Liver (tissue), 9 donors: Measurements from ENCODE around the gene EFCAB14. TPM values are rescaled to one million over a fixed set of nuclear protein-coding genes. Genes with fewer than 3 reads are reported as not detected.

ENCODE experiments used
- DNase-seq: peaks from one replicate; pipeline ENCODE4 v3.0.0-alpha.2; 2017; ENCODE audit warnings: low spot score
- H3K27ac ChIP-seq, 2 donors: one replicate each; pipeline ENCODE4 v1.7.0; 2013; ENCODE audit warnings: inconsistent platforms in 2 of 2, low read length in 2 of 2, control low read depth in 1 of 2, low read depth in 1 of 2, mild to moderate bottlenecking in 1 of 2
- H3K27me3 ChIP-seq, 4 donors: one replicate each; pipeline versions ENCODE4 v1.6.1 to v1.7.0; 2013; ENCODE audit warnings: low read length in 3 of 4, inconsistent platforms in 1 of 4, mild to moderate bottlenecking in 1 of 4, moderate library complexity in 1 of 4; ENCODE audit not compliant: control insufficient read depth in 4 of 4, insufficient read depth in 4 of 4
- H3K36me3 ChIP-seq, 4 donors: one replicate each; pipeline versions ENCODE4 v1.6.1 to v1.7.0; 2013; ENCODE audit warnings: low read length in 3 of 4, mild to moderate bottlenecking in 3 of 4, low read depth in 1 of 4, moderate library complexity in 1 of 4; ENCODE audit not compliant: control insufficient read depth in 4 of 4, insufficient read depth in 3 of 4
- H3K4me1 ChIP-seq, 4 donors: one replicate each; pipeline versions ENCODE4 v1.6.1 to v1.7.0; 2013; ENCODE audit warnings: low read length in 3 of 4, mild to moderate bottlenecking in 3 of 4, moderate library complexity in 1 of 4; ENCODE audit not compliant: control insufficient read depth in 4 of 4, insufficient read depth in 4 of 4
- H3K4me3 ChIP-seq, 3 donors: one replicate each; pipeline versions ENCODE4 v1.6.1 to v1.7.0; 2013; ENCODE audit warnings: low read length in 3 of 3, control low read depth in 1 of 3, low read depth in 1 of 3, mild to moderate bottlenecking in 1 of 3
- H3K9ac ChIP-seq, 2 donors: one replicate each; pipeline ENCODE4 v1.7.0; 2013; ENCODE audit warnings: low read length in 2 of 2, mild to moderate bottlenecking in 2 of 2, moderate library complexity in 2 of 2, control low read depth in 1 of 2, low read depth in 1 of 2
- H3K9me3 ChIP-seq, 4 donors: one replicate each; pipeline versions ENCODE4 v1.6.1 to v1.7.0; 2013; ENCODE audit warnings: low read length in 3 of 4; ENCODE audit not compliant: control insufficient read depth in 4 of 4
- ATF3 ChIP-seq: IDR thresholded peaks from 2 replicates; pipeline ENCODE4 v1.6.1; 2016; ENCODE audit warnings: antibody characterized with exemption
- EGR1 ChIP-seq, 2 donors: IDR thresholded peaks; 2 replicates each; pipeline ENCODE4 v1.6.1; 2016 to 2018; ENCODE audit warnings: antibody characterized with exemption in 2 of 2, low read depth in 2 of 2
- FOXA1 ChIP-seq: IDR thresholded peaks from 2 replicates; pipeline ENCODE4 v1.6.1; 2016; ENCODE audit warnings: antibody characterized with exemption
- FOXA2 ChIP-seq: IDR thresholded peaks from 2 replicates; pipeline ENCODE4 v1.6.1; 2016; ENCODE audit warnings: antibody characterized with exemption
- GABPA ChIP-seq, 2 donors: IDR thresholded peaks in 1 of 2; conservative IDR thresholded peaks in 1 of 2; 2 replicates each; pipeline ENCODE4 v1.6.1; 2016; ENCODE audit warnings: antibody characterized with exemption in 2 of 2, mild to moderate bottlenecking in 1 of 2, moderate library complexity in 1 of 2
- HNF4A ChIP-seq, 2 donors: conservative IDR thresholded peaks; 2 replicates each; pipeline ENCODE4 v1.6.1; 2016; ENCODE audit warnings: antibody characterized with exemption in 2 of 2, mild to moderate bottlenecking in 2 of 2
- HNF4G ChIP-seq: IDR thresholded peaks from 2 replicates; pipeline ENCODE4 v1.6.1; 2016; ENCODE audit warnings: antibody characterized with exemption
- JUND ChIP-seq, 2 donors: IDR thresholded peaks; 2 replicates each; pipeline ENCODE4 v1.6.1; 2016; ENCODE audit warnings: antibody characterized with exemption in 2 of 2
- MAX ChIP-seq: IDR thresholded peaks from 2 replicates; pipeline ENCODE4 v1.6.1; 2016; ENCODE audit warnings: antibody characterized with exemption
- NR2F2 ChIP-seq: IDR thresholded peaks from 2 replicates; pipeline ENCODE4 v1.6.1; 2016; ENCODE audit warnings: antibody characterized with exemption
- RAD21 ChIP-seq, 2 donors: IDR thresholded peaks; 2 replicates each; pipeline ENCODE4 v1.6.1; 2016; ENCODE audit warnings: antibody characterized with exemption in 2 of 2, mild to moderate bottlenecking in 2 of 2
- REST ChIP-seq: IDR thresholded peaks from 2 replicates; pipeline ENCODE4 v1.6.1; 2016; ENCODE audit warnings: antibody characterized with exemption, mild to moderate bottlenecking
- RXRA ChIP-seq, 2 donors: IDR thresholded peaks; 2 replicates each; pipeline ENCODE4 v1.6.1; 2017 to 2018; ENCODE audit warnings: antibody characterized with exemption in 2 of 2, mild to moderate bottlenecking in 1 of 2
- SP1 ChIP-seq: IDR thresholded peaks from 2 replicates; pipeline ENCODE4 v1.6.1; 2018; ENCODE audit warnings: antibody characterized with exemption, mild to moderate bottlenecking
- TAF1 ChIP-seq: conservative IDR thresholded peaks from 2 replicates; pipeline ENCODE4 v1.6.1; 2016; ENCODE audit warnings: antibody characterized with exemption, mild to moderate bottlenecking
- YY1 ChIP-seq: IDR thresholded peaks from 2 replicates; pipeline ENCODE4 v1.6.1; 2016; ENCODE audit warnings: antibody characterized with exemption, mild to moderate bottlenecking
- ZBTB33 ChIP-seq: IDR thresholded peaks from 2 replicates; pipeline ENCODE4 v1.6.1; 2016; ENCODE audit warnings: antibody characterized with exemption
- WGBS: extraction: QIAGEN DNeasy Blood & Tissue Kit; methylation state at CpG from one replicate; pipeline ENCODE4 v1.1.7; 2013; 5-methylcytosine and 5-hydroxymethylcytosine counted together
- polyA plus RNA-seq, 2 donors: library from polyadenylated mRNA; stranded (reverse) in 1 of 2; unstranded in 1 of 2; fragments of 200-250 nt in 1 of 2; fragments of >200 nt in 1 of 2; fragmentation: Nextera tagmentation in 1 of 2; extraction: Ambion mirVana in 1 of 2; gene quantifications; one replicate each; pipeline versions ENCODE4 v1.2.1 to v1.2.3, GENCODE V29; 2013 to 2015
- total RNA-seq, 2 donors: library from RNA; depleted of rRNA; stranded (reverse); fragments of >200 nt; gene quantifications; one replicate each; pipeline ENCODE4 v1.2.3, GENCODE V29; 2014
- donor health status: healthy.
- donor health status: healthy.
- donor health status: healthy.
- donor health status: healthy.
- donor health status: healthy.

The EFCAB14 gene
- total and polyA plus RNA-seq, 4 donors = 14.8 to 34.6 (median 23.7) TPM

- TF ChIP-seq TAF1 = no peak
- no peak for TF ChIP-seq ATF3
- TF ChIP-seq YY1 = no peak
- TF ChIP-seq JUND (IDR thresholded peaks at IDR 0.05) = no peak
- no peak for TF ChIP-seq SP1
- TF ChIP-seq ZBTB33 = no peak
- no peak overlapping the region for H3K27ac ChIP-seq
- H3K36me3 ChIP-seq = peaks cover 7 to 36% (median 21%) of the 10 kb centered on the region in 4 donors
- 100% methylated on average over 1 of the region's 1 CpG for WGBS
- no peaks in the 10 kb centered on the region for H3K4me1 ChIP-seq
- H3K9ac ChIP-seq = no peak overlapping the region
- H3K4me3 ChIP-seq = no peak overlapping the region
- no peak for DNase-seq
- no peaks in the 10 kb centered on the region for H3K9me3 ChIP-seq
- no peaks in the 10 kb centered on the region for H3K27me3 ChIP-seq
These were observed 41.6 kb downstream of the EFCAB14 start for GRCh38 chr1:46677339-46677738.

GRCh38 chr1:46676531-46676930, 42.4 kb downstream of the EFCAB14 start:
- peaks cover 7 to 29% (median 18%) of the 10 kb centered on the region in 4 donors for H3K36me3 ChIP-seq
- no peaks in the 10 kb centered on the region for H3K27me3 ChIP-seq
- DNase-seq = no peak
- H3K9me3 ChIP-seq = no peaks in the 10 kb centered on the region
- H3K27ac ChIP-seq = no peak overlapping the region
- TF ChIP-seq JUND (IDR thresholded peaks at IDR 0.05) = no peak
- TF ChIP-seq SP1 = no peak
- TF ChIP-seq FOXA1 = no peak
- no peak for TF ChIP-seq HNF4A (conservative IDR thresholded peaks at IDR 0.05)
- no peak for TF ChIP-seq EGR1 (IDR thresholded peaks at IDR 0.05; ENCODE audit: low read depth in 2 of 2)
- TF ChIP-seq ATF3 = no peak
- TF ChIP-seq HNF4G = no peak
- no peak for TF ChIP-seq REST
- TF ChIP-seq ZBTB33 = no peak
- TF ChIP-seq NR2F2 = no peak
- no peak for TF ChIP-seq RAD21 (IDR thresholded peaks at IDR 0.05)
- no peak for TF ChIP-seq MAX
- TF ChIP-seq TAF1 = no peak
- no peak for TF ChIP-seq GABPA (IDR thresholded peaks at IDR 0.05 in 1 of 2, conservative IDR thresholded peaks at IDR 0.05 in 1 of 2)
- no peak for TF ChIP-seq FOXA2
- TF ChIP-seq YY1 = no peak
- TF ChIP-seq RXRA (IDR thresholded peaks at IDR 0.05) = no peak
- 93% methylated on average over 1 of the region's 1 CpG for WGBS
- no peaks in the 10 kb centered on the region for H3K4me1 ChIP-seq
- H3K4me3 ChIP-seq = no peak overlapping the region
- H3K9ac ChIP-seq = no peak overlapping the region
